SU-DHL-6 (cell line): ENCODE measurements around the gene CYP3A7.

Experiments
- CTCF ChIP-seq: fragments of 200-600 bp; sonication (generic); IDR thresholded peaks from one replicate; pipeline ENCODE4 v1.5.1; 2017; ENCODE audit warnings: antibody characterized with exemption, mild to moderate bottlenecking, low read length, moderate library complexity; ENCODE audit not compliant: insufficient read depth, poor library complexity, severe bottlenecking
- EZH2phosphoT487 ChIP-seq: fragments of 200-600 bp; sonication (generic), shearing (Covaris generic); conservative IDR thresholded peaks from 2 replicates; pipeline ENCODE4 v1.6.1; 2018; ENCODE audit warnings: mild to moderate bottlenecking, antibody characterized with exemption, low read length, moderate library complexity, mixed read lengths

- TF ChIP-seq CTCF (no peak), EZH2phosphoT487 (no peak)
Measured at GRCh38 chr7:99782012-99782953, 47.3 kb upstream of the CYP3A7 start.
